NAMALWA (cell line): ENCODE measurements around the gene SLIT3.

Experiments
- DNase-seq: peaks from one replicate; pipeline ENCODE4 v3.0.0-alpha.2; 2015; ENCODE audit warnings: low spot score

SLIT3 gene

GRCh38 chr5:169029661-169030274, 271.2 kb downstream of the SLIT3 start:
- DNase-seq, result no peak

DNA sequence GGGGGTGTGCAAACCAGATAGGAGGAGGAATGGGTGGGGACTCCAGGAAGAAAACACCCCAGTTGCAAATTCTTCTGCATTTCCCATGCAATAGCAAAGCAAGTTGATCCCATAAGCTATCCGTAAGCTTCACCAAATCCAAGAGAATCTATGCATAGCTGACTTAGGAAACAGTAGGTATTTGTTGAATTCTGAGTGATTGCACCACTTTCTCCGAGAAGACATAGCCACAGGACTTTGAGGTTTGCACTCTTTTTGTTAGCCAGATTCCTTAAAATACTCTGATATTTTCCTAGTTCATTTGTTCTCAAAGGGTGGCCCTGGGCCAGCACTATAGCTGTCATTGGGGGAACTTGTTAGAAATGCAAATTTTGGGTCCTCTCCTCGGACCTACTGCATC, 271.9 kb downstream of the SLIT3 start:
- DNase-seq, result no peak

DNA sequence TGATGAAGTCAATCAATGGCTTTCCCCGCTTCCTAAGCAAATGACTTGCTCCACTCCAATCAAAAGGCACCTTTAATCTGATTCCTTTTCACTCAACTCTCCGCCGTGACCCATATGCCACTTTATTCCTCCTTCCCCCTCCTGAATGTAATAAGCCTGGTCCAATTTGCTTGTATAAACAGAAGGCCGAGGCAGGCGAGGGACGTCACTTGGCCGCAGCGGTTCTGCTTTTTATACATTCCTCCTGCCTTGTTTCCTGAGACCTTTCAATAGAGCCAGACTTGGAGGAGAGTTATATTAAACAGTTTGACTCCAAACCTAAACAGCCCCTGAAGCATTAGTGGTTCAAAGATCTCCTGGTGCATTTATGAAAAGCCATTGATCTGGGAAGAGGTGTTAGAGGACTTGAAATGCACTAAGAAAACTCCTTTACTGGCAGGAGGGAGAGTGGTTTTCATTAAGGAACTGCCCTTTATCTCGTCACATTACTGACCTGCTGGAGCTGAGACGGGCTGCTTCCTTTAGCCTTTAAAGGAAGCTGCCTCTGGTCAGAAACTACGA, 273.4 kb downstream of the SLIT3 start:
- no peak for DNase-seq

- DNase-seq, result no peak
Observed at GRCh38 chr5:169025491-169025890, 275.4 kb downstream of the SLIT3 start.

DNA sequence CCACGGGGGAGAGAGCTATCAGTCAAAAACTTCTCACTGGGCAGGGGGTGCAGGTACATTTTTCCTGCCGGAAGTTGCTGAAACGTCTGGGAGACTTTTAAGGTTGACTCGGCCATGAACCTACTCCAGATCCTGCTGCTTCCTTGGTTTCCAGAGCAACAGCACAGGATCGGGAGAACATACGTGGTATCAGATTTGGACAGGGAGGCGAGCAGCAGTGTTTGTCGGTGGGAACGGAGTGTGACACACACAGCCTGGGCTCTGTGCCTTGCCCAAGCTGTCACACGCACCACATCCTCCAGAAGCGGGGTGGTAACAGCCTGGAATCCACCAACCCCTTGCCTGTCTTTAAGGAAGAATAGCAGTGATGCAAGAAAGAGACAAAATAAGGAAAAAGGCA, 276.5 kb downstream of the SLIT3 start:
- DNase-seq, result no peak

- no peak for DNase-seq
Observed at GRCh38 chr5:169022718-169023117, 278.2 kb downstream of the SLIT3 start.

- no peak for DNase-seq
Observed at GRCh38 chr5:169020102-169020501, 280.8 kb downstream of the SLIT3 start.

DNA sequence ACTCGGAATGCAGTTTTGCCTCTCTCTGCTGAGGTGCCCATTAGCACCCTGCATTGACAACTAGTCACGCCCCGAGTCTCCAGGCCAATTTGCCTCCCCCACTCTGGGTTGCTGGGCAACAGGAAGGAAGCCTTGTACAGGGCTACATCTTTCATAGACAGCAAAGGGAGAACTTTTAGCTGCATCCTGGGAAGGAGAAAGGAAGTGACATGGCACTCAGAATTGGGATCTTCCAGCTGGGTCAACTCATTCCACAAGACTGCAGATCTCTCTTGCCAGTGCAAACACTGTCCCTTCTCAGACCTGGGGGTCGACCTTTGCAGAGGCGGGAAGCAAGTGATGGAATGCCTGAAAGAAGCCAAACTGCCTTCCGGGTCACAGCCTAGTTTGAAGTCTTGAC, 282.0 kb downstream of the SLIT3 start:
- DNase-seq, result no peak

GRCh38 chr5:169015991-169016390, 284.9 kb downstream of the SLIT3 start:
- no peak for DNase-seq

DNA sequence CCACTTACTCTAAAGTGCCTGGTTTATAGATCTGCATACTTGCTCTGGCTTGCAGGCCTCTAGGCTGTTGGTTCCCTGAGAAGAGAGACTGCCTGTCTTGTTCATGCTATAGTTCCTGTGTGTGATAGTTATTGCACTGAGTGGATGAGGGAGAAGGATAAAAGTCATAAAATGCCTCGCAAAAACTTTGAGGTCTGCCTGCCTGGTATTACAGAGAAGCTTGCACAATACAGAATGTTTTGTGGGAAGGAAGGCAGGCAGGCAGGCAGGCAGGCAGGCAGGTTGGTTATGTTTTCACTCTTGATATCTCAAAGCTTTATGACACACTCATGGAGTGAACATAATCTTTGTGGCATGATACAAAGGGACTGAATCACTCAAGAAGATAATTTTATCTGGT, 287.1 kb downstream of the SLIT3 start:
- DNase-seq, result no peak

GRCh38 chr5:169013208-169013728, 287.7 kb downstream of the SLIT3 start:
- DNase-seq, result no peak

GRCh38 chr5:169012450-169012849, 288.5 kb downstream of the SLIT3 start:
- no peak for DNase-seq

GRCh38 chr5:169011451-169011850, 289.5 kb downstream of the SLIT3 start:
- DNase-seq, result no peak

- DNase-seq, result no peak
Observed at GRCh38 chr5:169011009-169011408, 289.9 kb downstream of the SLIT3 start.

DNA sequence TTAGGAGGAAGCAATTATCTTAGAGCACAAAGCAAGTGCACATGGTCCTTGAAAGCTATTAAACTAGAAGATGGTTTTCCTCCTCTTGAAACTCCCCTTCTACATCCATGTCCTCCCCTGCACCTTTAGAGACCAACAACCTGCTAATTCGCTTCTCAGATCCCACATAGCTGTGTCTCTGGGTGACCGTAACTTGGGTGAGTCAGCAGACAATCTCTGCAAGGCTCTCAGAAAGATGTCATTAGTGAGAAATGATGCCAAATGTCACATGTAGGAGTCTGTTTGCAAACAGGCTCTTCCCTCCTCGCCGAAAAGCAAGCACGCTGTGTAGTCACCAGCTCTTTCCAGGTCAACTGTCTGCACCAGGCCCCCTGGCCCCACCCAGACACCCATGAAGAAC, 291.8 kb downstream of the SLIT3 start:
- no peak for DNase-seq

- DNase-seq, result no peak
Observed at GRCh38 chr5:169006842-169007790, 293.8 kb downstream of the SLIT3 start.

- no peak for DNase-seq
Observed at GRCh38 chr5:169004551-169004950, 296.4 kb downstream of the SLIT3 start.

DNA sequence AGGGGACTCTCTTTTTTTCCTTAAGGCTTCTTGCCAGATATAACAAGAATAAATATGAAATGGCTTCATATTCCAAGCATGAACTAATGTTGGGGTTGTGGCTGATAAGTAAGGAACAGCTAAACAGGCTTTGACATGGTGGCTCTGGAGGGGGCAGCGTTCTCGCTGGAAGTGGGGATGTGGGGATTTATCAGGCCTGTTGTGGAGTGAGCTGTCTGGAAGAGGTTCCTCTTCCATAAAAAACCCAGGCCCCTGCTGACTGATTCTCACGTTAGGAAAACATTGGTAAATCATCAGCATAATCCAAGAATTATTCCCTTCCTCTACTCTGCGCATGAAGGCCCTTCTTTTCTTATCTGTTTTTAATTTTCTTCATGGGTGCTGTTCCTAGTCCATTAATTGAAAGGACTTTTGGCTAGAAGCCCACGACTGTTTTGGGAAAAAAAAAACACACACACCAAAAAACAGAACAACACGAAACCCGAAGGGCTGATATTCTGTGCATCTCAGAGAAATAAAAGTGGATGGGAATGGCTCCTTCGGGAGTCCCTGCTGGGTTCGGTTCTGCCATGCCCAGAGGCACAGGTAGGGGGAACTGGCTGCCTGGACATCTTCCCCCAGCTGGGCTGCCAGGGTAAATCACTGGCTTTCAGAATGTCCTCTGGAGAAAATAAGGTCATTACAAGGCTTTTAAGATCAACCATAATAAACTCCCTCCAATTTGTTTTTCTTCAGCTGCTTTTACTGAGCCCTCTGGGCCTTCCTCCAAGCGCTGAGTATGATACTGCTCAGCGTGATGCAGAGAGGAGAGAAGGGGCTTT, 297.0 kb downstream of the SLIT3 start:
- DNase-seq, result no peak

DNA sequence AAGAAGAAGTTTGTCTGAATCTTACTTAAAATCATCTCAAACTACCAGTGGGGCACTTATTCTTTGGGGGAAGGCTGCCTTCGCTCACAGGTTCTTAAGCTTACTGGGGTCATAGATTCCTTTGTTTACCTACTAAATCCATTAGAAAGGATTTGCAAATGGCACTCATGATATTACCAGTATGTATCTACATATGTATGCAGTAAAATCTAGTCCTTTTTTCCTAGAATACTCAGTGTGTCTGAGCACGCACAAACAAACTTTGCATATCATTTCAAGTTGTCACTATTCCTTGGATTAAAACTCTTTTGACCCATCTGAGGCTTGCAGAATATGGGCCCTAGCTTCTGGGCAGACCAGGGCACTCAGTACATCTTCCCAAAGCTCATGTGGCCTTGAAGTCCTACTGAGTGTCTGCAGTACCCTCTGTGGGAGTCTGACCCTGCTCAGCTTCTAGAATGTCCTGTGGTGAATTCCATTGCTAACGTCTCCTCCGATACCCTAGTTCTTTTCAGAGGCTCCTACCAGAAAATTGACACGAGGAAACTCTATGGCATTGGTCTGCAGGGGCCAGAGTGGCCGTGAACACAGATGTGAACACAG, 297.9 kb downstream of the SLIT3 start:
- DNase-seq, result no peak

DNA sequence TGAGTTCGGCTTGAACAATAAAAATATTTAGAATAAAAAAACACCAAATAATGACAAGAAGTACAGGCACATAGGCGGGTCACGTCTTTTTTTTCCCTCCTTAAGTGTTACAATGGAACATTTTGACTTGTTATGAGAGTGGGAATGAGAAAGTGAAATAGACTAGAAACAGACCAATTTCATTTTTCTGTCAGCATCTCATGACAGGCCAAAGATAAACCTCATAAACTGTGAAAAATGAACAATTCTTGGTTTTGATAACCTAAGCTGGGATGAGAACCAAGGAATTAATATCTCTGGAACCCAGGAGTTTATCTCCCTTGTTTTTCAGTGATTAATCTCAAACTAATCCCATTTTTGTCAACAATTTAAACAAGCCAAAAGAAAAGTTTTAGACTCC, 299.5 kb downstream of the SLIT3 start:
- no peak for DNase-seq

DNA sequence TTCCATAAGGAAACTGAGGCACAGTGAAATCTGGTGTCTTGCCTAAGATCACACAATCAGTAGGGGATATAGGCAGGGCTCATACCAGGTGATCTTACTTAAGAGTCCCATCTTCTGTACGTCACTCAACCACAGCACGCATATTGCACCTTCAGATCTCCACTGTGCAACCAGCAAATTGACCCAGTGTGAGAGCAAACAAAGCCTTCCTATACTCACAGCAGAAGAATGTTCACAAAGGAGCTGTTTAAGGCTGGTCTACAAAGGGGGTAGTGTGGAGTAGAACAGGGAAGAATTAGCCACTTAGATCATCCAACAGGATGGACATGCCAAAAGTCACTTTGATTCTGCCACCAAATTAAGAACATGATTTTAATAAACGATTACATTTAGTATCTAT, 305.9 kb downstream of the SLIT3 start:
- no peak for DNase-seq

- no peak for DNase-seq
Observed at GRCh38 chr5:168992687-168993086, 308.3 kb downstream of the SLIT3 start.
